Mesendoderm (in vitro differentiated cells): ENCODE measurements around the gene GGT1. TPM values are rescaled to one million over a fixed set of nuclear protein-coding genes. Genes with fewer than 3 reads are reported as not detected.
"Not testable (repeated sequence)": the region's sequence is repeated elsewhere in the genome, so short reads cannot be mapped to it uniquely, and the experiment has no call there.

ENCODE experiments used
- DNase-seq: peaks from one replicate; pipeline ENCODE4 v3.0.0; 2013
- H2AK5ac ChIP-seq: 2 replicates; pipeline ENCODE4 v1.6.1; 2013; ENCODE audit warnings: low read length, inconsistent platforms
- H2BK120ac ChIP-seq: 2 replicates; pipeline ENCODE4 v1.6.1; 2013; ENCODE audit warnings: low read depth, mild to moderate bottlenecking, low read length, moderate library complexity, mixed read lengths
- H2BK15ac ChIP-seq: replicated peaks from 2 replicates; pipeline ENCODE4 v1.6.1; 2013; ENCODE audit warnings: low read depth, mild to moderate bottlenecking, moderate library complexity
- H2BK5ac ChIP-seq: 2 replicates; pipeline ENCODE4 v1.6.1; 2013; ENCODE audit warnings: low read length, inconsistent platforms
- H3K18ac ChIP-seq: 2 replicates; pipeline ENCODE4 v1.6.1; 2013; ENCODE audit warnings: mild to moderate bottlenecking, low read length, mixed read lengths
- H3K23ac ChIP-seq: one replicate; pipeline ENCODE4 v1.6.1; 2013; ENCODE audit warnings: low read length
- H3K27ac ChIP-seq: 2 replicates; pipeline ENCODE4 v1.5.1; 2013; ENCODE audit warnings: low read depth, mild to moderate bottlenecking, inconsistent platforms, low read length, moderate library complexity
- H3K27me3 ChIP-seq: 2 replicates; pipeline ENCODE4 v1.6.1; 2013; ENCODE audit warnings: low read length, control low read depth, mild to moderate bottlenecking, inconsistent platforms; ENCODE audit not compliant: insufficient read depth, poor library complexity
- H3K36me3 ChIP-seq: 2 replicates; pipeline ENCODE4 v1.6.1; 2013; ENCODE audit warnings: low read length, inconsistent platforms; ENCODE audit not compliant: control insufficient read depth, insufficient read depth
- H3K4ac ChIP-seq: one replicate; pipeline ENCODE4 v1.6.1; 2013; ENCODE audit warnings: low read depth, mild to moderate bottlenecking, low read length, moderate library complexity
- H3K4me1 ChIP-seq: 2 replicates; pipeline ENCODE4 v1.6.1; 2013; ENCODE audit warnings: low read depth, low read length, inconsistent platforms; ENCODE audit not compliant: control insufficient read depth
- H3K4me2 ChIP-seq: 2 replicates; pipeline ENCODE4 v1.6.1; 2013; ENCODE audit warnings: low read length
- H3K4me3 ChIP-seq: 2 replicates; pipeline ENCODE4 v1.5.1; 2013; ENCODE audit warnings: mild to moderate bottlenecking, low read length
- H3K56ac ChIP-seq: one replicate; pipeline ENCODE4 v1.6.1; 2013; ENCODE audit warnings: low read length
- H3K79me1 ChIP-seq: 2 replicates; pipeline ENCODE4 v1.6.1; 2013; ENCODE audit warnings: low read length, inconsistent platforms
- H3K79me2 ChIP-seq: 2 replicates; pipeline ENCODE4 v1.6.1; 2013; ENCODE audit warnings: mild to moderate bottlenecking, low read length; ENCODE audit not compliant: control insufficient read depth, insufficient read depth
- H3K9ac ChIP-seq: 2 replicates; pipeline ENCODE4 v1.6.1; 2013; ENCODE audit warnings: low read length, inconsistent platforms
- H4K5ac ChIP-seq: one replicate; pipeline ENCODE4 v1.6.1; 2013; ENCODE audit warnings: low read length
- H4K8ac ChIP-seq: one replicate; pipeline ENCODE4 v1.6.1; 2013; ENCODE audit warnings: low read depth, mild to moderate bottlenecking, control low read depth, low read length, moderate library complexity
- WGBS: extraction: QIAGEN DNeasy Blood & Tissue Kit; methylation state at CpG from one replicate; pipeline ENCODE4 v1.1.7; 2013; ENCODE audit warnings: low lambda C conversion rate, missing lambda C conversion rate; ENCODE audit not compliant: insufficient coverage; ENCODE audit errors: extremely low coverage; 5-methylcytosine and 5-hydroxymethylcytosine counted together
- polyA plus RNA-seq, 2 experiments: library from polyadenylated mRNA; stranded (reverse); fragments of 200-250 nt; gene quantifications; one replicate each; pipeline ENCODE4 v1.2.3, GENCODE V29; 2013

GGT1 gene
- polyA plus RNA-seq (2013, experiment 1 of 2), result 9.2 TPM
- 8.9 TPM for polyA plus RNA-seq (2013, experiment 2 of 2)

- not testable (repeated sequence) for H3K4ac ChIP-seq, H3K4me1 ChIP-seq, H3K4me2 ChIP-seq, H2BK5ac ChIP-seq, H4K5ac ChIP-seq, H3K79me1 ChIP-seq, H2BK15ac ChIP-seq, H3K18ac ChIP-seq, H3K79me2 ChIP-seq, H3K23ac ChIP-seq, H4K8ac ChIP-seq, H3K4me3 ChIP-seq, H3K36me3 ChIP-seq, H3K27me3 ChIP-seq, H2AK5ac ChIP-seq
- H3K27ac ChIP-seq, result peak within 1 kb of the TSS; percentile 44
- DNase-seq, result peak; percentile 52
- peak within 1 kb of the TSS; percentile 24 for H3K9ac ChIP-seq
- H3K56ac ChIP-seq, result peak within 1 kb of the TSS; percentile 78
- H2BK120ac ChIP-seq, result peak within 1 kb of the TSS; percentile 48
- WGBS, result no CpG with 5 or more reads among the region's 22 CpGs
Measured at GRCh38 chr22:24602847-24603769, at the start of gene GGT1. GGT1 (plus strand) TSS chr22:24603193; CDS start chr22:24611082, 7,889 bp downstream.

DNA sequence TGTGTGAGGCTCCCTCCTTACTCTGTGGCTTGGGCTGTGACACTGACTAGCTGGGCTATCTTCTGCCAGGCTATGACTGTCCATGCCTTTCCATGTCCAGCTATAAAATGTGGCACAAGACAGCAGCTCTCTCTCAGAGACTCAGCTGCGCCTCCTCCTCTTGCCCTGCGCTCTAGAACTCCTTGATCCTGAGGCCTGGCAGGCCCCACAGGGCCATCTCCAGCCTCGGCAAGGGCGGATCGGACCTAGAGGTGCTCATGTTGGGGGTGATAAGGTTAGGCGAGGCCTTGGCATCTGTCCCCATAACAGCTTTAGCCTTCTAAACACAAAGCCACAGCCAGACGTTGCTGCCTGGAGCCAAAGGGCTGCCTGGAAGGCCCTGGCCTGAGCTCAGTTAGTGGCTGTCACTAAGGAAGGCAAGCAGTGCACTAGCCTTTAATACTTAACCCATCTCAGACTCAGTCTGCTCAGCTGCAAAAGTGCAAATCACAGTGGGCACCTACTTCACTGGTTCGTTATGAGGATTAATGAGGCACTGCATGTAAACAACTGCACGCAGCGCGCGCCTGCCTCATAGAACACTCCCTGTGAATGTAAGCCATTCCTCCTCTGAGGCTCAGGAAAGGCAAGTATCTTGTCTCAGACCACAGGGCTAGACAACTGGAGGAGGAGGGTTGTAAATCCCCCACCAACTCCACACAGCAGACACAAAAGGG, 49.2 kb upstream of the GGT1 start:
- peaks cover 45% of the 10 kb centered on the region for H3K79me1 ChIP-seq
- peak overlapping the region; percentile 81 for H3K4me2 ChIP-seq
- H2AK5ac ChIP-seq, result peak overlapping the region; percentile 22
- no peak overlapping the region for H3K4ac ChIP-seq
- H3K36me3 ChIP-seq, result peaks cover 10% of the 10 kb centered on the region
- H3K9ac ChIP-seq, result peak overlapping the region; percentile 99
- WGBS, result no CpG with 5 or more reads among the region's 12 CpGs
- H3K23ac ChIP-seq, result peak overlapping the region; percentile 92
- peaks cover 13% of the 10 kb centered on the region for H3K4me1 ChIP-seq
- H4K5ac ChIP-seq, result no peak overlapping the region
- H3K56ac ChIP-seq, result peak overlapping the region; percentile 96
- no peak overlapping the region for H3K27ac ChIP-seq
- H2BK120ac ChIP-seq, result no peak overlapping the region
- no peak overlapping the region for H2BK5ac ChIP-seq
- peak overlapping the region; percentile 97 for H3K4me3 ChIP-seq
- no peak for DNase-seq
- no peak overlapping the region for H2BK15ac ChIP-seq
- no peak overlapping the region for H3K18ac ChIP-seq
- H4K8ac ChIP-seq, result no peak overlapping the region
- no peaks in the 10 kb centered on the region for H3K27me3 ChIP-seq
- peaks cover 70% of the 10 kb centered on the region for H3K79me2 ChIP-seq

- H3K79me1 ChIP-seq, result peaks cover 47% of the 10 kb centered on the region
- WGBS, result no CpG with 5 or more reads among the region's 64 CpGs
- no peaks in the 10 kb centered on the region for H3K27me3 ChIP-seq
- H3K56ac ChIP-seq, result peak within 1 kb of the TSS; percentile 100
- H3K79me2 ChIP-seq, result peaks cover 76% of the 10 kb centered on the region
- peak within 1 kb of the TSS; percentile 99 for H3K4me3 ChIP-seq
- no peak within 1 kb of the TSS for H2BK15ac ChIP-seq
- H2AK5ac ChIP-seq, result peak within 1 kb of the TSS; percentile 78
- H3K23ac ChIP-seq, result peak within 1 kb of the TSS; percentile 92
- H3K36me3 ChIP-seq, result peaks cover 16% of the 10 kb centered on the region
- peak within 1 kb of the TSS; percentile 94 for H3K4me2 ChIP-seq
- H3K4me1 ChIP-seq, result peaks cover 13% of the 10 kb centered on the region
- peak within 1 kb of the TSS; percentile 96 for H3K4ac ChIP-seq
- DNase-seq, result peak; percentile 46
- peak within 1 kb of the TSS; percentile 97 for H2BK5ac ChIP-seq
- peak within 1 kb of the TSS; percentile 100 for H3K9ac ChIP-seq
- H4K5ac ChIP-seq, result peak within 1 kb of the TSS; percentile 26
- H4K8ac ChIP-seq, result peak within 1 kb of the TSS; percentile 42
- no peak within 1 kb of the TSS for H2BK120ac ChIP-seq
- H3K27ac ChIP-seq, result peak within 1 kb of the TSS; percentile 92
- peak within 1 kb of the TSS; percentile 65 for H3K18ac ChIP-seq
Measured at GRCh38 chr22:24554313-24555164, 48.5 kb upstream of the GGT1 start, which contains the start of gene GUCD1. GUCD1 (minus strand) TSS chr22:24555138; CDS start chr22:24554991, 147 bp downstream.

GRCh38 chr22:24555165-24556039, 47.6 kb upstream of the GGT1 start, which contains the start of gene SNRPD3:
SNRPD3 (plus strand) TSS chr22:24555999; CDS start chr22:24557675, 1,676 bp downstream.
- H3K79me2 ChIP-seq, result peaks cover 74% of the 10 kb centered on the region
- H4K5ac ChIP-seq, result peak within 1 kb of the TSS; percentile 26
- H3K4ac ChIP-seq, result peak within 1 kb of the TSS; percentile 96
- no peak within 1 kb of the TSS for H2BK15ac ChIP-seq
- H3K18ac ChIP-seq, result peak within 1 kb of the TSS; percentile 65
- H2BK5ac ChIP-seq, result peak within 1 kb of the TSS; percentile 97
- no peaks in the 10 kb centered on the region for H3K27me3 ChIP-seq
- WGBS, result no CpG with 5 or more reads among the region's 59 CpGs
- peak within 1 kb of the TSS; percentile 92 for H3K27ac ChIP-seq
- peak within 1 kb of the TSS; percentile 72 for H2AK5ac ChIP-seq
- H3K23ac ChIP-seq, result peak within 1 kb of the TSS; percentile 92
- peaks cover 13% of the 10 kb centered on the region for H3K4me1 ChIP-seq
- H3K9ac ChIP-seq, result peak within 1 kb of the TSS; percentile 100
- peak; percentile 99 for DNase-seq
- H3K4me3 ChIP-seq, result peak within 1 kb of the TSS; percentile 99
- H3K79me1 ChIP-seq, result peaks cover 44% of the 10 kb centered on the region
- no peak within 1 kb of the TSS for H2BK120ac ChIP-seq
- peak within 1 kb of the TSS; percentile 96 for H3K4me2 ChIP-seq
- peaks cover 17% of the 10 kb centered on the region for H3K36me3 ChIP-seq
- peak within 1 kb of the TSS; percentile 100 for H3K56ac ChIP-seq
- H4K8ac ChIP-seq, result peak within 1 kb of the TSS; percentile 42
